ENCODE measurements around the gene PBX2. TPM values are rescaled to one million over a fixed set of nuclear protein-coding genes. Genes with fewer than 3 reads are reported as not detected.

PBX2 gene
- total RNA-seq, 2 donors from 2014 or later = 61.5 to 102 TPM

- peaks cover 0 to 5% of the 10 kb centered on the region in 2 donors for H3K36me3 ChIP-seq
- H3K27ac ChIP-seq = peak within 1 kb of the TSS; percentile 88 to 89
- no peaks in the 10 kb centered on the region for H3K27me3 ChIP-seq (replicated peaks; ENCODE audit: insufficient read depth)
- WGBS = under 1% methylated on average over 47 of the region's 52 CpGs
- intact Hi-C loops (cut with DNase I) = loop anchor here (1.0 to 10.0 kb wide), 3 partner anchors 36 to 249 kb away; partner anchors contain the start of gene ZBTB12
- H3K4me3 ChIP-seq = peak within 1 kb of the TSS; percentile 53 to 61
- peaks cover 14% of the 10 kb centered on the region for H3K4me1 ChIP-seq (replicated peaks)
- TF ChIP-seq, protein P1, sequence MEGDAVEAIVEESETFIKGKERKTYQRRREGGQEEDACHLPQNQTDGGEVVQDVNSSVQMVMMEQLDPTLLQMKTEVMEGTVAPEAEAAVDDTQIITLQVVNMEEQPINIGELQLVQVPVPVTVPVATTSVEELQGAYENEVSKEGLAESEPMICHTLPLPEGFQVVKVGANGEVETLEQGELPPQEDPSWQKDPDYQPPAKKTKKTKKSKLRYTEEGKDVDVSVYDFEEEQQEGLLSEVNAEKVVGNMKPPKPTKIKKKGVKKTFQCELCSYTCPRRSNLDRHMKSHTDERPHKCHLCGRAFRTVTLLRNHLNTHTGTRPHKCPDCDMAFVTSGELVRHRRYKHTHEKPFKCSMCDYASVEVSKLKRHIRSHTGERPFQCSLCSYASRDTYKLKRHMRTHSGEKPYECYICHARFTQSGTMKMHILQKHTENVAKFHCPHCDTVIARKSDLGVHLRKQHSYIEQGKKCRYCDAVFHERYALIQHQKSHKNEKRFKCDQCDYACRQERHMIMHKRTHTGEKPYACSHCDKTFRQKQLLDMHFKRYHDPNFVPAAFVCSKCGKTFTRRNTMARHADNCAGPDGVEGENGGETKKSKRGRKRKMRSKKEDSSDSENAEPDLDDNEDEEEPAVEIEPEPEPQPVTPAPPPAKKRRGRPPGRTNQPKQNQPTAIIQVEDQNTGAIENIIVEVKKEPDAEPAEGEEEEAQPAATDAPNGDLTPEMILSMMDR (IDR thresholded peaks at IDR 0.05) = peak in 3 of 4 experiments; percentile 10 to 38 (median 28)
- TF ChIP-seq POLR2A (IDR thresholded peaks at IDR 0.05) (peak; percentile 39), POLR2AphosphoS5 (IDR thresholded peaks at IDR 0.05) (peak; percentile 88)
- no peaks in the 10 kb centered on the region for H3K9me3 ChIP-seq
- DNase-seq (ENCODE audit: low spot score) = peak; percentile 80
Observed at GRCh38 chr6:32153564-32154513, 36.2 kb downstream of the PBX2 start, which contains the start of gene PPT2. TSS of gene PPT2 (plus strand) at chr6:32154141. CDS start at chr6:32154595, 454 bp downstream.

DNA sequence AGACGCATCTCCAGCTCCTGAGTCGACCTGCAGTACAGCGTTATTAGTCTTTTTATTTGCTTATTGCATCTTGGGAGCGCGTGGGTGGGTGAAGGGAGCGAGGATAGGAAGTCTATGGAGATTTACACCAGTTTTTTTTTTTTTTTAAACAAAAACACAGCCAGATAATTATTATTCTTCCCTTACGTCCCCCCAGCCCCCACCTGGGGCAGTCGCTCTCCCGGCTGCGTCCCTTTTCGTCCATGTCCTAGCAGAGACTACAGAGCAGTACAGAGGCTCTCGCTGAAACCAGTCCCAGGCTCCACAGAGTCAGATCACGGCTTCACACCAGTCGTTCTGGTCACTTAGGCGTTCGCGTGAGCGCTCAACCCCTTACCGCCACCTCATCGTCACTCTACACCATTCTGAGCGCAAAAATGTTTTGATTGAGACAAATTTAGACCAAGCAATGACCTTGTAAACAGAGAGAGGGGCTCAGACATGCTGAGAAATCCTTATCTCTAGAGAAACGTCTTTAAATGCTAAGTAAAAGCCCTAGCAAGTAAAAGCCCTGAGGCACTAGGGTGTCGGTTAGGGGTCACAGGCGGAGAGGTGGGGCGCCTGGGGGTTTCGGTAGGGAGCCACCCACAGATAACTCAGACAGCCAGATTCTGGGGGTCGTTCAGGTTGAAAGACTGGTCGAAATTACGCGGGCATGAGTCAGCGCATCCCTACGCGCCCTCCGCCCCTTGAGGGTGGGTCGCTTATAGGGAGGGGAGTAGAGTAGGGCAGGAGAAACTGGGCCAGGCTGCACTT lies 37.0 kb downstream of the PBX2 start:
- TF ChIP-seq POLR2A (IDR thresholded peaks at IDR 0.05) = no peak
- TF ChIP-seq POLR2AphosphoS5 (IDR thresholded peaks at IDR 0.05) = no peak
- TF ChIP-seq, protein P1 (IDR thresholded peaks at IDR 0.05) = no peak
- no peaks in the 10 kb centered on the region for H3K9me3 ChIP-seq
- intact Hi-C loops (cut with DNase I) = loop anchor here (10.0 kb wide), 2 partner anchors 188 to 248 kb away; partner anchors contain the start of gene ZBTB12
- peak overlapping the region; percentile 53 to 61 for H3K4me3 ChIP-seq
- peaks cover 0 to 5% of the 10 kb centered on the region in 2 donors for H3K36me3 ChIP-seq
- H3K27me3 ChIP-seq (replicated peaks; ENCODE audit: insufficient read depth) = no peaks in the 10 kb centered on the region
- H3K4me1 ChIP-seq (replicated peaks) = peaks cover 14% of the 10 kb centered on the region
- peak overlapping the region; percentile 88 to 89 for H3K27ac ChIP-seq
- WGBS = 12% methylated on average over 35 of the region's 35 CpGs
- no peak for DNase-seq (ENCODE audit: low spot score)

GRCh38 chr6:32151863-32152768 lies 37.9 kb downstream of the PBX2 start, which contains the start of gene PRRT1:
TSS of gene PRRT1 (minus strand) at chr6:32151939. CDS start at chr6:32151827, 112 bp downstream.
- Histone ChIP-seq H3K27ac (peak within 1 kb of the TSS; percentile 88 to 89), H3K27me3 (replicated peaks; ENCODE audit: insufficient read depth) (no peaks in the 10 kb centered on the region), H3K9me3 (no peaks in the 10 kb centered on the region), H3K36me3 (no peaks in the 10 kb centered on the region), H3K4me3 (peak within 1 kb of the TSS; percentile 53 to 61), H3K4me1 (replicated peaks) (peaks cover 14% of the 10 kb centered on the region)
- DNase-seq (ENCODE audit: low spot score) = no peak
- intact Hi-C loops (cut with DNase I) = loop anchor here (2.0 to 10.0 kb wide), 3 partner anchors 21 to 247 kb away; partner anchors contain the start of genes FKBPL and ZBTB12
- WGBS = 11% methylated on average over 23 of the region's 24 CpGs
- TF ChIP-seq, protein P1 (IDR thresholded peaks at IDR 0.05) = no peak
- TF ChIP-seq POLR2AphosphoS5 (IDR thresholded peaks at IDR 0.05) (no peak), POLR2A (IDR thresholded peaks at IDR 0.05) (no peak)

Data from prostate gland (tissue), 2 donors.